Measurements from ENCODE around the gene MAPKAPK3. TPM values are rescaled to one million over a fixed set of nuclear protein-coding genes. Genes with fewer than 3 reads are reported as not detected.

Gene MAPKAPK3
- total and polyA plus RNA-seq, 2 experiments from 2014 or later: 33.2 to 72.1 TPM

DNA sequence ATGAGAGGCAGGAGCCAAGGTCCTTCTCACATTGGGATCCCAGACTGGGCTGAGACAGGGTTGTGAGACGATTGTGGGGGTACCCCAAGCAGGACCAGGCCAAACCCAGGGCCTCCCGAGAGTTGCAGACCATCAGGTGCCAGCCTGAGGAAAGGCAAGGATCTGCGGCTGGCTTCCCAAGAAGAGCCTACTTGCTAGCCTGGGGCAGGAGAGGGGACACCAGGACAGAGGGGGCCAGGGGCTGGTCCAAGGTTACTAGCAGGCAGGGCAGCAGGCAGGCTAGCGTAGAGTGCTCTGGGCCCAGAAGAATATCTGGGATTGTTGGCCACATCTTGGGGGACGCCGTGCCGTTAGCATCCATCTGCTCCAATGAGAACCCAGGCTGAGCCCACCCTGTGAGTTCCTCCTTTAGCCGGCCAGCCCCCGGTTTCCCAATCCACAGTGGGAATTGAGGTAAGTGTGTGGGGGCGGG lies 5.9 kb upstream of the MAPKAPK3 start:
- H2AFZ ChIP-seq: peak overlapping the region; percentile 82
- H3K79me2 ChIP-seq (ENCODE audit: insufficient read depth): no peaks in the 10 kb centered on the region
- no peaks in the 10 kb centered on the region for H4K20me1 ChIP-seq (ENCODE audit: insufficient read depth)
- no peak overlapping the region for H3K27ac ChIP-seq
- H3F3A ChIP-seq (ENCODE audit: insufficient read depth): no peaks in the 10 kb centered on the region
- no peaks in the 10 kb centered on the region for H3K9me3 ChIP-seq (ENCODE audit: low read depth)
- H3K4me2 ChIP-seq (ENCODE audit: unreplicated experiment): peak overlapping the region; percentile 89
- peak overlapping the region; percentile 75 for H3K9ac ChIP-seq
- H3K4me1 ChIP-seq (ENCODE audit: insufficient read depth): no peaks in the 10 kb centered on the region
- DNase-seq: no peak
- peak overlapping the region; percentile 76 for H3K4me3 ChIP-seq
- WGBS, 2 experiments (ENCODE audit: low coverage in 1 of 2, low lambda C conversion rate in 2 of 2, missing lambda C conversion rate in 2 of 2): 6 to 14% methylated on average over 8 to 9 of the region's 10 CpGs
- in situ Hi-C loops (cut with MboI): loop anchor here (5.0 kb wide), 1 partner anchor 34 kb away; no protein-coding TSS in a partner anchor
- H3K9me2 ChIP-seq (ENCODE audit: insufficient read depth): no peaks in the 10 kb centered on the region
- TF ChIP-seq EZH2phosphoT487 (IDR thresholded peaks at IDR 0.05; ENCODE audit: insufficient read depth, low read depth) (no peak), EZH2 (IDR thresholded peaks at IDR 0.05; ENCODE audit: insufficient read depth, poor library complexity, severe bottlenecking) (no peak)
- H3K27me3 ChIP-seq (replicated peaks; ENCODE audit: insufficient read depth): no peaks in the 10 kb centered on the region
- H3K36me3 ChIP-seq (ENCODE audit: low read depth): no peaks in the 10 kb centered on the region

DNA sequence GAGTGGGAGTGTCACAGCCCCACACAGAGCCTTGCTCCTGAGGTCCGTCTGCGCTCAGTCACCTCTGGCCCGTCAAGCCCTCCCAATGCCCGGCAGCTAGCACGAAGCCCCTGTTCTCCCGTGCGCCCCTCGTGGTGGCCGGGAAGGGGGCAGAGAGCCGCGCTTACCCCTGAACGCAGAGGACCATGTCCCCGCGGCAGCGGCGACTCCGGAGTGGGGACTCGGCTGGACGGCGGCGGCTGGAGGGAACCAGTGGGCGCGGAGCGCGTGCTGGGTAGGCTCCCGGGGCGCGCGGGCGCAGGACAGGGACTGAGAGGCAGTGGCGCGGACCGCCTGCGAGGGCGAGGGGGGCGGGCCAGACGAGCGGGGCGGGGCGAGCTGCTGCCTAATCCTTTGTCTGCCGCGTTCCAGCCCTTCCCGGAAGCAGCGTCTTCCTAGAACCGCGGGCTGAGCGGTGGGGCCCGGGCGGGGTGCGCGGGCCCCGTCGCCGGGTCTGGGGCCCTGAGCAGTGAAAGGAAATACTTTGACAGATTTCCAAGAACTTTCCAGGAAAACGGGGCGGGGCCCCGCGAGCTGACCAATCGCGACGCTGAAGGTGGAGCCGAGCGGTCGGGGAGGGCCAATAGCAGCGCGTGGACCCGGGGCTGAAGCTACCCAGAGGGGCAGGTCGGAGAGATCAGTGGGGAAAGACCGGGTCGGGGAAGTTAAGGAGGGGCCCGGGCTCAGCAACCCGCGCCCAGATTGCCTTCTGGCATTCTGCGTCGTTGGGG lies 5.3 kb upstream of the MAPKAPK3 start, which contains the start of gene CISH:
TSS of gene CISH (minus strand) at position 311 of the 770 bp plus-strand sequence. CDS start at position 187, 124 bp downstream.
- Histone ChIP-seq H3F3A (ENCODE audit: insufficient read depth) (no peaks in the 10 kb centered on the region; the same call in 1 of the 2 replicates), H3K27ac (no peak within 1 kb of the TSS), H3K9me3 (ENCODE audit: low read depth) (no peaks in the 10 kb centered on the region), H3K79me2 (ENCODE audit: insufficient read depth) (no peaks in the 10 kb centered on the region), H4K20me1 (ENCODE audit: insufficient read depth) (no peaks in the 10 kb centered on the region), H3K27me3 (replicated peaks; ENCODE audit: insufficient read depth) (no peaks in the 10 kb centered on the region), H3K4me3 (peak within 1 kb of the TSS; percentile 76), H3K36me3 (ENCODE audit: low read depth) (no peaks in the 10 kb centered on the region), H3K9ac (peak within 1 kb of the TSS; percentile 75), H2AFZ (peak within 1 kb of the TSS; percentile 82), H3K4me2 (ENCODE audit: unreplicated experiment) (peak within 1 kb of the TSS; percentile 89), H3K9me2 (ENCODE audit: insufficient read depth) (no peaks in the 10 kb centered on the region), H3K4me1 (ENCODE audit: insufficient read depth) (no peaks in the 10 kb centered on the region)
- DNase-seq: peak; percentile 94
- in situ Hi-C loops (cut with MboI): loop anchor here (5.0 kb wide), 1 partner anchor 34 kb away; no protein-coding TSS in a partner anchor
- WGBS, 2 experiments (ENCODE audit: low coverage in 1 of 2, low lambda C conversion rate in 2 of 2, missing lambda C conversion rate in 2 of 2): 1 to 2% methylated on average over 52 to 70 of the region's 75 CpGs
- TF ChIP-seq EZH2 (IDR thresholded peaks at IDR 0.05; ENCODE audit: insufficient read depth, poor library complexity, severe bottlenecking) (no peak), EZH2phosphoT487 (IDR thresholded peaks at IDR 0.05; ENCODE audit: insufficient read depth, low read depth) (no peak)

DNA sequence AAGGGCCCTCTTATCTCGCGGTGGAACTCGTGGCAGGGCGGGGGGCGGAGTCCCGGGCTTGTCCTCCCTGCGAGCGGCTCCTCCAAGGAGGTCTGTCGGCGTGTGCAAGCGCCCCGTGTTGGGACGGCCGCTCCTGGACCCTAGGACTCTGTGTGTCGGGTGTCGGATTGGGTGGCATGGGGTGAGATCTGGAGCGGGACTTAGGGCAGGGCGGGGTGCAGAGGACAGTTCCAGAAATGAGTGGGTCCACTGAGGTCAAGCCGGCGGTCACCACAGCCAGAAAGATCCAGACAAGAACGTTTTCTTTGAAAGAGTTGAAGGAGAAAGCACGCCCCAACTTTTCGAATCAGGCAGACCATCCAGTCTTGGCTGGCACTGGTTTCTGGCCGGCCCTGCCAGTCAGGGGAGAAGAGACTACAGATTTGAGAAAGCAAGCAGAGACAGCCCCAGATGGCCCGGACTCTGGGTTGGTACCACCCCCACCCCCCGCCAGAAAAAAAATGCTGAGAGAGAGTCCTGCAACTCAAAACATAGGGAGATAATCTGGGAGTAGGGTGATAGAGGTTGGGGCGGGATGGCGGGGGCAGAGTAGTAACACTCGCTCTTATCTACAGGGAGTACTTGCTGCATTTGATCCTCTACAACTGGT lies 4.6 kb upstream of the MAPKAPK3 start:
- Histone ChIP-seq H3K4me1 (ENCODE audit: insufficient read depth) (no peaks in the 10 kb centered on the region), H3F3A (ENCODE audit: insufficient read depth) (no peaks in the 10 kb centered on the region; the same call in 1 of the 2 replicates), H3K9me2 (ENCODE audit: insufficient read depth) (no peaks in the 10 kb centered on the region), H3K79me2 (ENCODE audit: insufficient read depth) (peaks cover 1% of the 10 kb centered on the region), H3K4me3 (peak overlapping the region; percentile 76), H4K20me1 (ENCODE audit: insufficient read depth) (no peaks in the 10 kb centered on the region), H3K27me3 (replicated peaks; ENCODE audit: insufficient read depth) (no peaks in the 10 kb centered on the region), H3K9ac (peak overlapping the region; percentile 75), H3K36me3 (ENCODE audit: low read depth) (no peaks in the 10 kb centered on the region), H3K4me2 (ENCODE audit: unreplicated experiment) (peak overlapping the region; percentile 89), H2AFZ (peak overlapping the region; percentile 82), H3K27ac (no peak overlapping the region), H3K9me3 (ENCODE audit: low read depth) (no peaks in the 10 kb centered on the region)
- in situ Hi-C loops (cut with MboI): loop anchor here (5.0 kb wide), 1 partner anchor 35 kb away; no protein-coding TSS in a partner anchor
- no peak for DNase-seq
- WGBS, 2 experiments (ENCODE audit: low coverage in 1 of 2, low lambda C conversion rate in 2 of 2, missing lambda C conversion rate in 2 of 2): 6 to 7% methylated on average over 25 to 29 of the region's 29 CpGs
- TF ChIP-seq EZH2phosphoT487 (IDR thresholded peaks at IDR 0.05; ENCODE audit: insufficient read depth, low read depth): no peak
- TF ChIP-seq EZH2 (IDR thresholded peaks at IDR 0.05; ENCODE audit: insufficient read depth, poor library complexity, severe bottlenecking): no peak

All from GM23248 (cell line).